Muscle layer of colon (tissue), 2 donors: ENCODE data around the gene AIMP1.

Experiments
- H3K27ac ChIP-seq: one replicate; pipeline ENCODE4 v1.7.0; 2013; ENCODE audit warnings: low read depth, mild to moderate bottlenecking, low read length, moderate library complexity
- H3K27me3 ChIP-seq, 2 donors: one replicate each; pipeline ENCODE4 v1.7.0; 2013; ENCODE audit warnings: low read length in 2 of 2, mild to moderate bottlenecking in 2 of 2; ENCODE audit not compliant: insufficient read depth in 2 of 2, control insufficient read depth in 1 of 2
- H3K36me3 ChIP-seq: one replicate; pipeline ENCODE4 v1.7.0; 2013; ENCODE audit warnings: mild to moderate bottlenecking, low read length; ENCODE audit not compliant: insufficient read depth
- H3K4me1 ChIP-seq: one replicate; pipeline ENCODE4 v1.7.0; 2013; ENCODE audit warnings: mild to moderate bottlenecking, low read length; ENCODE audit not compliant: insufficient read depth
- H3K4me3 ChIP-seq, 2 donors: one replicate each; pipeline ENCODE4 v1.7.0; 2013; ENCODE audit warnings: low read length in 2 of 2, low read depth in 1 of 2, mild to moderate bottlenecking in 1 of 2, moderate library complexity in 1 of 2
- H3K9ac ChIP-seq: one replicate; pipeline ENCODE4 v1.7.0; 2013; ENCODE audit warnings: low read length
- H3K9me3 ChIP-seq: one replicate; pipeline ENCODE4 v1.7.0; 2013; ENCODE audit warnings: mild to moderate bottlenecking, low read length
- donor health status: abdominal sarcoma.
- donor health status: Adenocarcinoma of cecum.

AIMP1 gene

DNA sequence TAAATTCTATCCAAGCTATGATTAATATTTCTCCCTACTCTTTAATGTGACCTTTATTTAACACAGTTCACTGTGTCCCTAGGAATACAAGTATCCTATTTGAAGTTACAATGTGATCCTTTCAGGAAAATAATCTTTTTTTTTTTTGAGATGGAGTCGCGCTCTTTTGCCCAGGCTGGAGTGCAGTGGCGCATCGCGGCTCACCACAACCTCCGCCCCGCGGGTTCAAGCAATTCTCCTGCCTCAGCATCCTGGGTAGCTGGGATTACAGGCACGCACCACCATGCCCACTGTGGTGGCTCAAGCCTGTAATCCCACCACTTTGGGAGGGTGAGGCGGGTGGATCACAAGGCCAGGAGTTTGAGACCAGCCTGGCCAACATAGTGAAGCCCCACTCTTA lies 22.3 kb upstream of the AIMP1 start:
- no peak overlapping the region for H3K4me3 ChIP-seq
- H3K36me3 ChIP-seq: peaks cover 5% of the 10 kb centered on the region
- H3K27ac ChIP-seq: no peak overlapping the region
- H3K9ac ChIP-seq: no peak overlapping the region
- H3K4me1 ChIP-seq: no peaks in the 10 kb centered on the region
- H3K9me3 ChIP-seq: no peaks in the 10 kb centered on the region
- no peaks in the 10 kb centered on the region for H3K27me3 ChIP-seq

GRCh38 chr4:106297245-106298035 lies 18.9 kb upstream of the AIMP1 start:
- Histone ChIP-seq H3K4me3 (no peak overlapping the region), H3K27me3 (no peaks in the 10 kb centered on the region), H3K36me3 (peaks cover 8% of the 10 kb centered on the region)

GRCh38 chr4:106299977-106300376 lies 16.4 kb upstream of the AIMP1 start:
- H3K36me3 ChIP-seq: peaks cover 8% of the 10 kb centered on the region
- no peak overlapping the region for H3K9ac ChIP-seq

More at GRCh38 chr4:106297245-106298035, 18.9 kb upstream of the AIMP1 start:
- H3K9me3 ChIP-seq: no peaks in the 10 kb centered on the region
- H3K9ac ChIP-seq: no peak overlapping the region
- no peaks in the 10 kb centered on the region for H3K4me1 ChIP-seq
- no peak overlapping the region for H3K27ac ChIP-seq

GRCh38 chr4:106301393-106302061 lies 14.8 kb upstream of the AIMP1 start:
- Histone ChIP-seq H3K4me3 (no peak overlapping the region), H3K27me3 (no peaks in the 10 kb centered on the region), H3K4me1 (no peaks in the 10 kb centered on the region), H3K36me3 (peaks cover 4% of the 10 kb centered on the region), H3K27ac (no peak overlapping the region), H3K9me3 (no peaks in the 10 kb centered on the region), H3K9ac (no peak overlapping the region)

More at GRCh38 chr4:106299977-106300376, 16.4 kb upstream of the AIMP1 start:
- no peaks in the 10 kb centered on the region for H3K9me3 ChIP-seq
- H3K27me3 ChIP-seq: no peaks in the 10 kb centered on the region
- H3K4me3 ChIP-seq: no peak overlapping the region
- H3K4me1 ChIP-seq: no peaks in the 10 kb centered on the region
- H3K27ac ChIP-seq: no peak overlapping the region

GRCh38 chr4:106302062-106302438 lies 14.3 kb upstream of the AIMP1 start:
- no peak overlapping the region for H3K9ac ChIP-seq
- H3K36me3 ChIP-seq: peaks cover 4% of the 10 kb centered on the region
- H3K4me1 ChIP-seq: no peaks in the 10 kb centered on the region
- H3K4me3 ChIP-seq: no peak overlapping the region
- no peaks in the 10 kb centered on the region for H3K9me3 ChIP-seq
- no peak overlapping the region for H3K27ac ChIP-seq
- H3K27me3 ChIP-seq: no peaks in the 10 kb centered on the region

DNA sequence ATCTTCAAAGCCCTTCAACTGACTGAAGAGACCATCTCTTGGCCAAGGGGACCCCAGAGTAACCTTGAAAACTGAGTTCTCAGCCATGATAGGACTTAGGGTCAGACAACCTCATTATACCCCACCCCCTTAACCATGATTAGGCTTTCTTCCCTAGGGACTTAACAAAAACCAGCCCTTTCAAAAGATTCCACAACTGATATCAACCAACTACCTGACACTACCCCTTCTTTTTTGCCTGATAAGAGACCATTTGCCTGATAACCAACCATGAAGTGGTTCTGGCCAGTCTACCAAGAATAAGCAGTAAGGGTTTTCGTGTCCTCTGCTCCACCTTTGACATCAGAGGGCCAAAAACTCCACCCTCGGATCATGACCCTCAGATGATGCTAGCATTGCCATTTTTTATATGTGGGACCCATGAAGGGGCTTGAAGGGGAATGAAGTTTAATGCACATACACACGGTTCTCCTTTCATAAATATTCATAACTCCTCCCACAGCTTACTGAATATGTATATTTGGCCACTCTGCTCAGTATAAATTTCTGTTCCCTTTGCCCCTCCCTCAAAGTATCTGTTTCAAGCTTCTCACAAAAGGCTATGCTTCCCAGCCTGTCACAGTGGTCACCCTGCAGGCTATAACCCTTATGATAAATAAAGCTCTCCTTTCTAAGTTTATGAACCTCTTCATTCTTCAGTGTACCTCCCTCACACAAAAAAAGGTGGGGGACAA lies 12.6 kb upstream of the AIMP1 start:
- no peaks in the 10 kb centered on the region for H3K27me3 ChIP-seq
- no peak overlapping the region for H3K27ac ChIP-seq
- H3K4me3 ChIP-seq: no peak overlapping the region
- H3K4me1 ChIP-seq: no peaks in the 10 kb centered on the region
- no peak overlapping the region for H3K9ac ChIP-seq
- no peaks in the 10 kb centered on the region for H3K9me3 ChIP-seq
- peaks cover 9% of the 10 kb centered on the region for H3K36me3 ChIP-seq

DNA sequence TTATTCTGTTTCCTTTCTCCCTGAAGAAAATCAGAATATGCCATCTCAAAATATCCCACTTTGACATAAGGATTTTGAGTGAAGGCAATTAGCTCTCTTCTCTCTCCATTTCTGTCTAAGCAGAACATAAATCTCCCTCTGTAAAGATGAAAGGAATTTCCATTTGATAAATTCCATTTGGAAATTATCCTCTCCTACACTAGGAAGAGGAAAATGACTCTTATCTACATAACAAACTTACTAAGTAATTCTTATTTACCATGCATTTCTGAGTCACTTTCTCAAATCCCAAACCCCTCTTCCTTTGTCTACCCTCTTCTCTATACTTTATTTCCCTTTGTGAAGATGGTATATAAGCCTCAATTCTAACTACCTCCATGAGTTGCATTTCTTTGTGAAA lies 11.7 kb upstream of the AIMP1 start:
- Histone ChIP-seq H3K9me3 (no peaks in the 10 kb centered on the region), H3K27ac (no peak overlapping the region), H3K4me1 (no peaks in the 10 kb centered on the region), H3K9ac (no peak overlapping the region), H3K36me3 (peaks cover 9% of the 10 kb centered on the region), H3K4me3 (no peak overlapping the region), H3K27me3 (no peaks in the 10 kb centered on the region)

DNA sequence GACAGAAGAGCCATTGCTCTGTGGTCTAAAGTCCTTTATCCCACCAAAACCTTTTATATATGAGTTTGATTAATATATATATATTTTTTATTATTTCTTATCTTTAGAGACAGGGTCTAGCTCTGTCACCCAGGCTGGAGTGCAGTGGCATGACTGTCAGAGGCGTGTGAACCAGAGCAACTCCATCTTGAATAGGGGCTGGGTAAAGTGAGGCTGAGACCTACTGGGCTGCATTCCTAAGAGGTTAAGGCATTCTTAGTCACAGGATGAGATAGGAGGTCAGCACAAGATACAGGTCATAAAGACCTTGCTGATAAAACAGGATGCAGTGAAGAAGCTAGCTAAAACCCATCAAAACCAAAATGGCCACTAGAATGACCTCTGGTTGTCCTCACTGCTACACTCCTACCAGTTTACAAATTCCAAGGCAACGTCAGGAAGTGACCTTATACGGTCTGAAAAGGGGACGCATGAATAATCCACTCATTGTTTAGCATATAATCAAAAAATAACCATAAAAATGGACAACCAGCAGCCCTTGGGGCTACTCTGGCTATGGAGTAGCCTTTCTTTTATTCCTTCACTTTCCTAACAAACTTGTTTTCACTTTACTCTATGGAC lies 10.8 kb upstream of the AIMP1 start:
- Histone ChIP-seq H3K9me3 (no peaks in the 10 kb centered on the region), H3K36me3 (peaks cover 5% of the 10 kb centered on the region), H3K9ac (no peak overlapping the region), H3K27me3 (no peaks in the 10 kb centered on the region), H3K27ac (no peak overlapping the region), H3K4me3 (no peak overlapping the region), H3K4me1 (no peaks in the 10 kb centered on the region)

GRCh38 chr4:106306561-106306960 lies 9.8 kb upstream of the AIMP1 start:
- H3K9ac ChIP-seq: no peak overlapping the region
- no peak overlapping the region for H3K27ac ChIP-seq
- H3K4me3 ChIP-seq: no peak overlapping the region
- H3K4me1 ChIP-seq: no peaks in the 10 kb centered on the region
- H3K9me3 ChIP-seq: no peaks in the 10 kb centered on the region
- H3K36me3 ChIP-seq: peaks cover 5% of the 10 kb centered on the region
- no peaks in the 10 kb centered on the region for H3K27me3 ChIP-seq

GRCh38 chr4:106312377-106312776 lies 4.0 kb upstream of the AIMP1 start:
- Histone ChIP-seq H3K9me3 (no peaks in the 10 kb centered on the region), H3K27ac (no peak overlapping the region), H3K4me3 (no peak overlapping the region), H3K36me3 (peaks cover 5% of the 10 kb centered on the region), H3K27me3 (no peaks in the 10 kb centered on the region), H3K4me1 (peaks cover 18% of the 10 kb centered on the region), H3K9ac (no peak overlapping the region)

GRCh38 chr4:106312997-106313522 lies 3.3 kb upstream of the AIMP1 start:
- Histone ChIP-seq H3K4me1 (peaks cover 24% of the 10 kb centered on the region), H3K36me3 (peaks cover 5% of the 10 kb centered on the region), H3K27me3 (no peaks in the 10 kb centered on the region), H3K4me3 (no peak overlapping the region), H3K27ac (no peak overlapping the region), H3K9me3 (no peaks in the 10 kb centered on the region), H3K9ac (no peak overlapping the region)
